Measurements from ENCODE around the gene GOLGB1. TPM values are rescaled to one million over a fixed set of nuclear protein-coding genes. Genes with fewer than 3 reads are reported as not detected.
A peak's percentile ranks its signal among the peaks of the same experiment; 100 is the strongest.

GOLGB1 gene
- polyA plus RNA-seq, 2 of the 4 experiments (the other 2 are of a cell fraction) = 11.9 to 27.0 TPM

DNA sequence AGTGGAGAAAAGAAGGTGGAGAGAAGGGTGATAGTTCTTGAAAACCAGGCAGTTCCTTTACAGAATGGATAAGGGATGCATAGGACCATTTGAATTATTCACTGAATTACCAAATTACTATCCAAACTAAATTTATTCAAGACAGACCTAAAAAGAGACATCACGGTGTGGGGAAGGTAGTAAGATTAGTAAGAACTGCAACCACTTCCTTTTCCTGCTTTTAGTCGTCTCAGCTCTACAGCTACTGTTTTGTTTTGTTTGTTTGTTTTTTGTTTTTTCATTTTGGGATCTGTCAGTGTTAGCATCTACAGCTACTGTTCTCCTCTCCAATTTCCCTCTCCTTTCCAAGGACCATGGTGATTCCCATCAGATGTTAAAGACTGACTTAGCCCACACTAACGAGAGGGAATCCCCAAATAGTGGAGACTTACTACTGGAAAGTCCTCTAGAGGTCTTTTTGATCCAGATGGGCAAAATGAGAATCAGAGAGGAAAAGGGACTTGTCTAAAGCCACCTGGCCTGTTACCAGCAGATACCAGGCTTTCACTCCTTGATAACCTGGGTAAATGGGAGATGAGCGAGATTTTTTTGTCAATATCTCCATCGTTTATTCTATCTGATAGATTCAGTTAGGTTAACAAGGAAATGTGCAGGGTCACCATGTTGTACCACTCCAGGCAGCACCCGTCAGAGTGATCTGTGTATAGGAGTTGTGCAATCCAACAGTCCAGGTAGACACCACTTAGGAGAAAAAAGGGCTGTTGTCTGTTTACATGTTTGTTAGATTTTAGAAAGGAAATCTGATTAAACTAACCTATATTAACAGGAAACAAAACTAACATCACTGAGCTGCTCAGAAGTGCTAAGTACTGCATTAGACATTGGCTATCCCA lies 94.8 kb downstream of the GOLGB1 start:
- FAIRE-seq (no peak), ATAC-seq (no peak), DNase-seq (ENCODE audit: low read depth in 1 of 2, low spot score in 1 of 2) (no peak)
- H3K4me2 ChIP-seq = no peak overlapping the region
- POLR2A ChIA-PET = no interaction called here
- TF ChIP-seq CHD2 (IDR thresholded peaks at IDR 0.05; ENCODE audit: low read length, partially characterized antibody) = no peak
- no peak for TF ChIP-seq RFX5 (IDR thresholded peaks at IDR 0.05)
- TF ChIP-seq, protein P1, sequence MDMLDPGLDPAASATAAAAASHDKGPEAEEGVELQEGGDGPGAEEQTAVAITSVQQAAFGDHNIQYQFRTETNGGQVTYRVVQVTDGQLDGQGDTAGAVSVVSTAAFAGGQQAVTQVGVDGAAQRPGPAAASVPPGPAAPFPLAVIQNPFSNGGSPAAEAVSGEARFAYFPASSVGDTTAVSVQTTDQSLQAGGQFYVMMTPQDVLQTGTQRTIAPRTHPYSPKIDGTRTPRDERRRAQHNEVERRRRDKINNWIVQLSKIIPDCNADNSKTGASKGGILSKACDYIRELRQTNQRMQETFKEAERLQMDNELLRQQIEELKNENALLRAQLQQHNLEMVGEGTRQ (IDR thresholded peaks at IDR 0.05) = no peak
- no peak for TF ChIP-seq MYC (IDR thresholded peaks at IDR 0.05; ENCODE audit: borderline replicate concordance, low read length)
- TF ChIP-seq, protein P2, sequence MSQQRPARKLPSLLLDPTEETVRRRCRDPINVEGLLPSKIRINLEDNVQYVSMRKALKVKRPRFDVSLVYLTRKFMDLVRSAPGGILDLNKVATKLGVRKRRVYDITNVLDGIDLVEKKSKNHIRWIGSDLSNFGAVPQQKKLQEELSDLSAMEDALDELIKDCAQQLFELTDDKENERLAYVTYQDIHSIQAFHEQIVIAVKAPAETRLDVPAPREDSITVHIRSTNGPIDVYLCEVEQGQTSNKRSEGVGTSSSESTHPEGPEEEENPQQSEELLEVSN (IDR thresholded peaks at IDR 0.05; ENCODE audit: borderline replicate concordance, low read depth) = no peak
- no peak for TF ChIP-seq NR3C1 (IDR thresholded peaks at IDR 0.05)
- TF ChIP-seq ATOH8 (CRISPR knock-in tag; IDR thresholded peaks at IDR 0.05; ENCODE audit: low read depth) = no peak
- TF ChIP-seq, protein P3, sequence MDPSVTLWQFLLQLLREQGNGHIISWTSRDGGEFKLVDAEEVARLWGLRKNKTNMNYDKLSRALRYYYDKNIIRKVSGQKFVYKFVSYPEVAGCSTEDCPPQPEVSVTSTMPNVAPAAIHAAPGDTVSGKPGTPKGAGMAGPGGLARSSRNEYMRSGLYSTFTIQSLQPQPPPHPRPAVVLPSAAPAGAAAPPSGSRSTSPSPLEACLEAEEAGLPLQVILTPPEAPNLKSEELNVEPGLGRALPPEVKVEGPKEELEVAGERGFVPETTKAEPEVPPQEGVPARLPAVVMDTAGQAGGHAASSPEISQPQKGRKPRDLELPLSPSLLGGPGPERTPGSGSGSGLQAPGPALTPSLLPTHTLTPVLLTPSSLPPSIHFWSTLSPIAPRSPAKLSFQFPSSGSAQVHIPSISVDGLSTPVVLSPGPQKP (IDR thresholded peaks at IDR 0.05; ENCODE audit: low read depth, low read length) = no peak
- no peak for TF ChIP-seq MAX (IDR thresholded peaks at IDR 0.05)
- TF ChIP-seq, protein P4, sequence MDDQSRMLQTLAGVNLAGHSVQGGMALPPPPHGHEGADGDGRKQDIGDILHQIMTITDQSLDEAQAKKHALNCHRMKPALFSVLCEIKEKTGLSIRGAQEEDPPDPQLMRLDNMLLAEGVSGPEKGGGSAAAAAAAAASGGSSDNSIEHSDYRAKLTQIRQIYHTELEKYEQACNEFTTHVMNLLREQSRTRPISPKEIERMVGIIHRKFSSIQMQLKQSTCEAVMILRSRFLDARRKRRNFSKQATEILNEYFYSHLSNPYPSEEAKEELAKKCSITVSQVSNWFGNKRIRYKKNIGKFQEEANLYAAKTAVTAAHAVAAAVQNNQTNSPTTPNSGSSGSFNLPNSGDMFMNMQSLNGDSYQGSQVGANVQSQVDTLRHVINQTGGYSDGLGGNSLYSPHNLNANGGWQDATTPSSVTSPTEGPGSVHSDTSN (IDR thresholded peaks at IDR 0.05) = no peak
- no peak for TF ChIP-seq ZC3H11A (IDR thresholded peaks at IDR 0.05)
- no peak for TF ChIP-seq RCOR1 (IDR thresholded peaks at IDR 0.05; ENCODE audit: low read depth, low read length)
- TF ChIP-seq POLR2A (IDR thresholded peaks at IDR 0.05; ENCODE audit: low read length) = no peak
- H3K4me3 ChIP-seq = no peak overlapping the region
- CTCF ChIA-PET = interaction anchor here (0.6 kb wide), 1 partner anchor 108 kb away, joined by 5 read pairs; no protein-coding TSS in a partner anchor
- H3K27ac ChIP-seq = no peak overlapping the region
- no peaks in the 10 kb centered on the region for H3K9me3 ChIP-seq
- peaks cover 6% of the 10 kb centered on the region; the same call in 1 of the 3 replicates for H3K4me1 ChIP-seq
- 83% methylated on average over 6 of the region's 6 CpGs for WGBS (ENCODE audit: missing lambda C conversion rate)

GRCh38 chr3:121651684-121652083 lies 97.9 kb downstream of the GOLGB1 start:
- Histone ChIP-seq H3K27ac (peak overlapping the region; percentile 23 to 76; a peak in 5 of 6 replicates), H3K4me3 (no peak overlapping the region), H3K4me1 (peaks cover 6% of the 10 kb centered on the region; the same call in 1 of the 3 replicates), H3K9me3 (no peaks in the 10 kb centered on the region), H3K4me2 (no peak overlapping the region; the same call in 2 of the 3 replicates)
- ChIA-PET CTCF (no interaction called here), POLR2A (no interaction called here)
- FAIRE-seq = no peak
- DNase-seq (ENCODE audit: low read depth in 1 of 2, low spot score in 1 of 2) = peak in 1 of 2 experiments; percentile 20
- TF ChIP-seq MAFK (IDR thresholded peaks at IDR 0.05; ENCODE audit: partially characterized antibody) = peak; percentile 97
- no peak for TF ChIP-seq KDM5A (IDR thresholded peaks at IDR 0.05)
- TF ChIP-seq NFE2L2 (conservative IDR thresholded peaks at IDR 0.05; ENCODE audit: low read length) = peak; percentile 92
- ATAC-seq = no peak

DNA sequence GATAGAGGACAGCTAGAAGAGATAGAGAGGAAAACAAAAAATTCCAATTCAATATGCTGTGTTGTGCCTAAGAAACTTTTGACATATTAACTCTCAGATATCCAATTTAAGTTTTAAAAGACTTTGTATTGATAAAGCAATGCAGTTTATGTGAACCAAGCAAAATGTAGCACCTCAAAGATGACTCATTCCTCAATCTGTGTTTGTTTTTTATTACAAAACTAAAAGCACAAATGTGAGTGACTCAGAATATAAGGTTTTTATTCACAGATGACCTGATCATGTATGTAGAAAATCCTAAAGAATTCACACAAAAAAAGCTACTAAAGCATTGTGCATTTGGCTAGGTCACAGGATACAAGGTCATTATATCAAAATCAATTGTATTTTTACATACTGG lies 99.9 kb downstream of the GOLGB1 start:
- ChIA-PET POLR2A (no interaction called here), CTCF (no interaction called here)
- Histone ChIP-seq H3K4me3 (no peak overlapping the region), H3K9me3 (no peaks in the 10 kb centered on the region), H3K4me2 (no peak overlapping the region), H3K4me1 (peaks cover 6% of the 10 kb centered on the region; the same call in 1 of the 3 replicates), H3K27ac (no peak overlapping the region)
- ATAC-seq (no peak), DNase-seq (ENCODE audit: low read depth in 1 of 2, low spot score in 1 of 2) (no peak), FAIRE-seq (no peak)
- TF ChIP-seq SMC3 (IDR thresholded peaks at IDR 0.05) (no peak), FOSL2 (IDR thresholded peaks at IDR 0.05) (no peak), FOSL2 (CRISPR knock-in tag; IDR thresholded peaks at IDR 0.05) (peak; percentile 82), JUNB (IDR thresholded peaks at IDR 0.05) (0 out of 2 replicates have a peak, but pooled peaks have one; percentile 13)
